OCI-LY1 (cell line): ENCODE measurements around the gene PTPRN2.

Experiments used
- CTCF ChIP-seq: fragments of 200-600 bp; sonication (generic), shearing (Covaris generic); IDR thresholded peaks from 2 replicates; pipeline ENCODE4 v1.5.1; 2017; ENCODE audit warnings: mild to moderate bottlenecking, antibody characterized with exemption, low read length, moderate library complexity, mixed read lengths
- EZH2 ChIP-seq: fragments of 200-600 bp; sonication (generic), shearing (Covaris generic); IDR thresholded peaks from 2 replicates; pipeline ENCODE4 v1.8.0; 2017; ENCODE audit warnings: borderline replicate concordance, mixed run types, mild to moderate bottlenecking, antibody characterized with exemption, low read length, moderate library complexity, mixed read lengths

GRCh38 chr7:158529181-158530096, 58.2 kb downstream of the PTPRN2 start:
- TF ChIP-seq CTCF (no peak), EZH2 (no peak)
